GM21526 (cell line): Measurements from ENCODE around the gene EPHA10.

Experiments used
- ATAC-seq: cut with Tn5 transposase; IDR thresholded peaks from one replicate; pipeline ENCODE4 v1.9.1; 2021; ENCODE audit warnings: moderate library complexity; ENCODE audit not compliant: unreplicated experiment, low FRiP score

The EPHA10 gene

DNA sequence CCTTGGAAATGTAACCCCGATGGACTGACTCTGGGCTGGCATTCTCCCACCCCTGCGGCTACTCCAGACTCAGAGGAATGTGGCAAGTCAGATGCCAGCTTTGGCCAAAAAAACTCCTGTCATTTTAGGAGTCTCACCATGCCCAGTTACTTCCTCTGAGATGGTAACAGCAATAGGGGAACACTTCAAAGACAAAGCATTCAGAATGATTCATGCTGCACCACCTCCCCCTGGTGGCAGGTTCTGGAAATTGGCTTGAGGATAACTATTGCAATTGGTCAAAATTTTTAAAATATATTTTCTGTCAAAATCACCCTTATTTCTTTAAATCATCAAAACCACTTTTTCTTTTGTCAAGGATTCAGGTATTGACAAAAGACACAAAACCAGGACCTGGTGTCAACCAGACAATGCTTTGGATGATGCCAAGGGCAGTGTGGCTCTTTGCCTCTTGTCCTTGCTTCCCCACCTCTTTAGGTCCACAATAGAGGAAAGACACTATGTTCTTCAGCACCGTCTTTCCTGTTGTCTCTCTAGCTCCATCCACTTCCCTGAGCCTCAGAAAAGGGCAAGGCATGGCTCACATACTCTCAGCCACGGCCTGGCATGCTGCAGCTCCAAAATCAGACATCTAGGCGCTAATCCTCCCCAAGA, 82.5 kb downstream of the EPHA10 start:
- ATAC-seq: no peak

DNA sequence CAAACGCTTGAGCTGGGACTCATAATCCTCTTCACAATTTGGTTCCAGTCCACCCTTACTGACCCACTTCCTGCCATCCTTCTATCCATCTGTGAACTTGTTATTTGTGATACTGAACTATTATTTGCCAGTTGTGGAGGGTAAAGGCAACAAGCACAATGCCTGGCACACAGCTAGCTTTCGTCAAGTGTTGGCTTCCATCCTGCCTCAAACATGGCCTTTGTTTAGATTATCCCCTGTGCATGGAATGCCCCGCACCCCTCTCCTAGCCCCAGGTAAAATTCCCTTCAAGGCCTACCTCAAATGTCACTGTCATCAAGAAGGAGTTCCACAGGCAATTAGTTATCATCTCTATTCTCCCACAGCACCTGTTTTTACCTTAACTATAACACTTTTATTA, 84.0 kb downstream of the EPHA10 start:
- ATAC-seq: no peak

DNA sequence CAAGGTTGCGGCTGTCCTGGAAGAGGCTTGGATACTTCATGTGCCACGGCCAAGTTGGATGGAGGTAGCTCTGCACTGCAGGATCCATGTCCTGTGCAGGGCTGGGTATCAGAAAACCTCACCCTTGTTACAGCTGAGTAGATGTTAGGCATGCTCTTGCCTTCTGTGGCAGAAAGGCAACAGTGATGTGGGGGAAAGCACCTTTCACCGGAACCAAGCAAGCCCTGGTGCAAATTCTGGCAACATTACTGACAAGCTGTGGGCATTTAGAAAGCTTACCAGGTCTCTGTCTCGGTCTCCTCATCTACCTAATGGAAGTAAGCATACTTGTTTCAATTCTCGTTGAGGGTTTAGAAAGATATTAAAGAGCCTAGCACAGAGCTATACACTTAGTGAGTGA, 87.1 kb downstream of the EPHA10 start:
- no peak for ATAC-seq

DNA sequence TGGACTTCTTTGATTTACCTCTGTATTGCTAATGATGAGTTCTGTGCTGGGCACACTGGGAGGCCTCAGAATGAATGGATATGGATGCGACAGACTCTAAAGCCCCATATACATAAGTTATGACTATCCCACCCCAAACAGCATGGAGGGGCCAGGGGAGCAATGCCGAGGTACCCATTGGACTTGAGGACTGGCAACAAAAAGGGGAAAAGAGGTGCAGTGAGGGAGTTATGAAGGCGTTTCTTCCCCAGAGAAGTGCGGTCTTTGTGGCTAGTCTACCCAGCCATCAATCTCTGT, 87.8 kb downstream of the EPHA10 start:
- no peak for ATAC-seq

DNA sequence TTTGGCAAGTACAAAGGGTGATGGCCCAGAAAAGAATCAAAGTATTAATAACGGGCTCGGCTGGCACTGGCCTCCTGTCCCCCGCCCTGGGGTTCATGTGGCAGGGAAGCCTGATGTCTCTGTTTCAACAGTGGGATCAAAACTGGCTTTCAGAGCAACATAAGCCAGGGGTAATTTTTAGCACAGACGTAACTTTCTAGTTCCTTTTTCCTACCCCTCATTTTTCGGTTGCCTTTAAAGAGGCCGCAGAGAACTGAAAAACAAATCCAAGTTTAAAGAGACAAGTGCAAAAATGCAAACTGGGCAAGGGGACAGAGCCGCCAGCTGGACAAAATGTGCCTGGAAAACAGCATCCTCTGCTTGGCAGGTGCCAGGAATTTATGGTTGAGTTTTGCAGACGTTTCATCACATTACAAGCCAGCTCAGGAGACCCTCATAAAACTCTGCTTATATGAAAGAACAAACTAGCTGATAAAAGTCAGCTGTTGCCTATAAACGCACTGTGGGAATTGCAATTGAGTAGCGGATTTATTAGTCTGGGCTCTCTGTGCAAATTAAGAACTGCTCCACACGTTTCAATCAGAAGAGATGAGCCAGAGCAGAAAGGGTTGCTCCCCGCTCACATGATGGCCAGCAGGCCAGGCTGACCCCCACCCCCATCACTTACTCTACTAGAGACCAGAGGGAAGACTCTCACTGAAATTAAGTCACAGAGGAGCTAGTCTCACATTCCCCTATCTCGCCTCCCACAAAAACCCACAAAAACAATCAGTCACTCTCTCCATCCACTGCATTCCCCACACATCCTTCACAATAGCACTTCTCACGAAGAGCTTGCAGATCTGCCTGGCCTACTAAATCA, 88.4 kb downstream of the EPHA10 start:
- no peak for ATAC-seq

DNA sequence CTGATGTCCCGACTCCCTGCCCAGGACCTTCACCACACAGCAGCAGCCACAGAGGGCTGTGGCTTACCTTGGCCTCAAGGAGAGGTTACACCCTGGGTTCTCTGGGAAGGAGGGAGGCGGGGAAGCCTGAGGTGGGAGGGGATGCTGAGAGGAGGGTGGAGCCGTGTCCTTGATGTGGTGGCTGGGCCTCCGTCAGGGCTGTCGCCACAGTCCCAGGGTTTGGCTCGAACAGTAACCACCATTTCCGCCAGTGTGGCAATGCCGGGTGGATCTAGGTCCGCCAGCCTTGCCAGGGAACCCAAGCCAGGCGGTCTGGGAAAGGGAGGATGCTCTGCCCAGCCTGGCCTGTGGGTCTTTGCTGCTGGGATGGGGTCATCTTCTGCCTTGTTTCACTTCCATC, 91.0 kb downstream of the EPHA10 start:
- no peak for ATAC-seq

DNA sequence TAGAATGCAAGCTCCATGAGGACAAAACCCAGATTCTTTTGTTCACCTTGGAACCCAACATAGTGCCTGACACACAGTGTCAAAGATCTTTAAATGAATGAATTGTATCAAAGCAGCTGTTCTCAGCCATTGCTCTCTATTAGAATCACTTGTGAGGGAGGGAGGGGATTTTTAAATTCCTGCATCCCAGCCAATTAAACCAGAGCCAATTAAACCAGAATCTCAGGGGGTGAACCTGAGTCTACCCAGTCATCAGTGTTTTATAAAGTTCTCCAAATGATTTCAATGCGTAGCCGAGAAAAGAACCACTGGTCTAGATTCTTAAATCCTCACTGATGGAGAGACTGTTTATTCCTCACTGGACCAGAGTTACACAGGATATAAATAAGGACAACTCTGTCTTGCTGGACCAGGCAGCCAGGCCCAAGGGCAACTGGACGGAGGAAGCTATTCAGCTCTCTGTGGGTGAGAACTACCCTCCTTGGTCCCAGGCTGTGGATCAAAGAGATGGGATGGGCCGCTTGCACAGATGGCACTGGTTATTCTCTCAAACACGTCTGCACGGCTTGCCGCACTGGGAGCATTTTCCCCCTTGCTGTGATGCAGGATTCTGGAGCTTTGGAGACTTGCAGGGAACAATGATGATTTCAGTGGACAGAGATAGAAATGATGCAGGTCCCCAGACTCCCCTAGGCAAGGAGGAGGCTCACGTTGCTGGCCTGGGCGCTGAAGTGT, 92.6 kb downstream of the EPHA10 start:
- no peak for ATAC-seq

DNA sequence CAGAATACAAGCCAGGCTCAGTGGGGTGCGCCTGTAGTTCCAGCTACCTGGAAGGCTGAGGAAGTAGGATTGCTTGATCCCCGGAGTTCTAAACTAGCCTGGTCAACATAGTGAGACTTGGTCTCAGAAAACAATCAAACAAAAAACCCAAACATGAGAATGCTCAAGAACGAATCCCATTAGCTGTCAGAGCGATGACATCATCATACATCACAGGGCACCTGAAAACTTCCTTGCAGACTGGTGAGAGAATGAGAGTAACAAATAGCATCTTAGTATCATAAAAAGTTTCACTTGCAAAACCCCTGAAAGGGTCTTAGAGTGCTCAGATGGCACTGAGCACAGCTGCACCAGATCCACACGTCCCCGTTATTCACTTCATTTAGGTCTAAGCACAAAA, 93.7 kb downstream of the EPHA10 start:
- ATAC-seq: no peak

DNA sequence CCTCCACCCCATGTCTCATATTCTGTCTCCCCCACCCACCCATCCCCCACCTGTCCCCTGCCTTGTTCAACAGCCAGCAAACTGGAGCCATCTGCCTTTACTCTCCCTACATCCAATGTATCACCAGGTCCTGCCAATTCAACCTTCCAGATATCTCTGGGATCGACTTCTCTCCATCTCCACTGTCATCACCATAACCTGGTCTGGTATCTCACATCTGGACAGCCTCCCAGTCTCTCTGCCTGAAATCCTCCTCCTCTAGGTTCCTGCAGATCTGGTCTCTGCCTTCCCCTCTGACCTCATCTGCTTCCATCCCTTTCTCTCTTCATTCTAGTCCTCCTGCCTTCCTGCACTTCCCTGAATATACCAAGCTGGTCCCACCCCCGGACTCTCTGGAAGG, 94.8 kb downstream of the EPHA10 start:
- ATAC-seq: no peak

DNA sequence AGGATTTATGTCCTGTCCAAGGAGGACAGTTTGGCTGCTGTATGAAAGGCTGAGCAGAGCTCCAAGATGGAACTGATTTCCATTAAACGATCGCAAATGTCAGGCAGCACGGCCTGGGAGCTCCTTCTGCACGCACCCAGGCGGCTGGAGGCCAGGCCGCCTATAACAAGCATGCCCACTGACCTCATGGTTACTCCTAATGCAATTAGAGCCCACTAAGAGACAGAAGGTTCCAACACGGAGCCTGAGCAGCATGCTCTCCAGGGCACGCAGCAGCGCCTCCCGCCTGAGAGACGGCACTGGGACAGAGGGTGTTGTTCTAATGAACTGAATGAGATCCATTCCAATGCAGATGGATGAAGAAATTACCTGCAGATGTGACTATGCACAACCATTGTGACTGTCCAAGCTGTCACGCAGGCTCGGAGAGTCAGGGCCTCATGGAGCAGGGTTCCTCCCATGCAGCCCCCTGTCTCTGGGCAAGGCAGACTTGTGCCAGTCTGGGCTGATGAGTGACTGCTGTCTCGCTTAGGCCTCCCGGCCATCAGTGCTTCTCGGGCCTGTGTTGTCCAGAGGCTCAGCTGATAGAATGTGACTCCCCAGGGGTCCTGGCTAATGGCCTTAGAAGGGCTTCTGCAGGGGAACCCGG, 97.8 kb downstream of the EPHA10 start:
- no peak for ATAC-seq

DNA sequence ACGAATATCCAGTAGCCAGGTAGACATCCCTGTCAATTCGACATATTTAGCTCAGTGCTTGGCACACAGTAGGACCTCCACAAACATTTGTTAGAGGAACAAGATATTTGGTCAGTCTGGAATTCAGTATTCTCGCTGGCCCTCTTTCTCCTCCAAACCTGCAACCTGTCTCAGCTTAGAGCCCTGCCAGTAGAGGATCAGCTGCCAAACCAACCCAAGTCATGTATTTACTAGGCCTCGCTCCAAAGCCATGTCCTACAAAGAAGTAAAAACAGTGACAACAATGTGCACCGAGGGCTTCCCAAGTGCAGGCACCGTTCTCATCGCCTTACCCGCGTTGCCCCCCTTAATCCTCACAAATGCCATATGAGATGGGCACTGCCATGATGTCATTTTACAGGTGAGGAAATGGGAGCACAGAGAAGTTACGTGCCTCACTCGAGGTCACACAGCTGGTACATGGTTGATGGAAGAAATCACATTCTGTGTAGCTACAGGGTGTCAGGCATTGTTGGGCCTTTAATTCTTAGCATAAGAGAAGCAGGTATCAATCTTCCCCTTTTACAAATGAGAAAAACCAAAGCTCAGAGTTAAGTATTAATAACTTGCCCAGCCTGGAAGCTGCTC, 98.6 kb downstream of the EPHA10 start:
- ATAC-seq: no peak
